Stimulated activated CD8-positive, alpha-beta memory T cell treated with anti-CD3 and anti-CD28 coated beads, Interleukin-15, amount 100 ng/mL, for 24 hours (primary cell): ENCODE measurements around the gene MBP.

Source experiments
- DNase-seq: peaks from one replicate; pipeline ENCODE4 v3.0.0-alpha.2; 2020; ENCODE audit warnings: low read depth

MBP gene

DNA sequence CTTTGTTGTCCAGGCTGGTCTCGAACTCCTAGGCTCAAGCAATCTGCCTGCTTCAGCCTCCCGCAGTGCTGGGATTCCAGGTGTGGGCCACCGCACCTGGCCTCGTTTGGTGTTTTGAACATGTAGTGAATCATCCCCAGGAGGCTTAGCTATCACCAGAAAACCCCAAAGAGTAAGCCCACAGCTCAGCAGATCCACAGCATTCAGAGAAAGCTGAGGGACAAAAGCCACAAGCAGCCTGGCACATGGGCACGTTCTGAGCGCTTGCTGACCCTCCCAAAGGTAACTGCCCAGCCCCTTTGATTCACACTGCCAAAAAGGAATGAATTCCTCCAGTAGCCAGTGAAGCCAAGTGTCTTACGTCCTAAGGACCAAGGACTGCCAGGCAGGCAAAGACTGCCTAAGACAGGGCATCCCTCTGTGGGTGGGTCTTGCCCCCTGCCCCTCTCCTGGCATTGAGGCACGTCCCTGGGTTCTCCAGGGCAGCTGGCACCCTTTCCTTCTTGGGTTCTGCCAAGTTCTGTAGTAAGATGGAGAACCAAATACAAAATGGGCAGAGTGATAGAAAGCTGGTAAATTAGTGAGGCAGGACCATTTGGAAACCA, 31.7 kb downstream of the MBP start:
- DNase-seq: no peak

DNA sequence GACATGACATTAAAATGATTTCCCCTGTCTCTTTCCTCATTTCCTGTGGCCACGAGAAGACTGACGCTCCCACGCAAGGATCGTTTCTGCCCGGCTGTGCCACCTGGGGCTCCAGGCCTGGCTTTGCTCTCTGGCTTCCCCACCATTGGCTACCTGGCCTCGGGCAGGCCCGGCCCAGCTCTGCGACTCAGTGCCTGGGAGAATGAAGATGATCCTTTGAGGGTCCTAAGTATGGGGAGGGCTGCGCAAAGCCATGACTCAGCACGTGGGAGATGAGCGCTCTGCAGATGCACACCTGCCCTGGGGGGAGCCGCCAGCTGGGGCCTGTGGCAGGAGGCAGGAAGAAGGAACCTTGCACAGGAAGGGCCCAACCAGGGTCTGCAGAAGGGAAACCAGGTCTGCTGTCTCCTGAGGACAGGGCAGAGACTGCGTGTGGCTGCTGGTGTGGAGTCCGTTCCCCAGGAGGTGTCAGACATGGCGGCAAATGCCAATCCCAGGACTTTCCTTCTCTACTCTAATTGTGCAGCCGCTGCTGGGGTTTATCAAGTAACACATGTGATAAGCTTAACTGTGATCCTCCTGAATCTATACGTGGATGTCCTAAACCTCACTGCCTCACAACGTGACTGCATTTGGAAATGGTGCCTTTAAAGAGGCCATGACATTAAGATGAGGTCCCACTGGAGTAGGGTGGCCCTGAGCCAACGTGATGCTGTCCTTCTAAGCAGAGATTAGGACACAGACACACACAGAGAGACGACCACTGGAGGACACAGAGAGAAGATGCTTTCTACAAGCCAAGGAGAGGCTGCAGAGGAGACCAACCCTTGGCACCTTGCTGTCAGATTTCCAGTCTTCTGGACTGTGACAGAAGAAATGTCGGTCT, 32.9 kb downstream of the MBP start:
- no peak for DNase-seq

DNA sequence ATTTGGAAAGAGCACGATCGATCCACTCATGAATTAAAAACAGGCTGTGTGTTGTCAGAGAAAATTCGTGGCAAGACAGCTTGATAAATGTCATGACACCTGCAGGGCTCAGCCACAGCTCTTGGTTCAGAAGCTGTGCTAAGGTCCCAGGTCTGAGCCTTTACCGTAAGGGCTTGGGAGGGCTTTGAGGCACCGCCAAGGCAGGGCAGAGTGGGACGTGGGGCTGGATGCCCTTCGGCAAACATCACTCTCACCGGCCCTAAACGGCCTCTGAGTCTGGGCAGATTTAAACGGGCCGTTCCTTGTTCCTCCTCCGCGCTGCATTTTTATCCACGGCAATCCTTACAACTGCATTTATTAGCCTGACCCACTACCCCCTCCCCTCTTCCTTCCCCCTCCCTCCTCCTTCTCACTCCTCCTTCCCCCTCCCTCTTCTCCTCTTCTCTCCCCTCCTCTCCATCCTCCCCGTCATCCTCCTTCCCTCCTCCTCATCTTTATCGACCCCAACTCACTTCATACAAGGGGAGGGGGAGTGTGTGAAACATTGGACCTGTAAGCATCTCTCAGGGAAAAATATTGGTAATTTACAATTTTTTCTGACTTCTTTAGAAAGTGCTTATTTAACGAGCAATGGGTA, 33.9 kb downstream of the MBP start:
- no peak for DNase-seq

DNA sequence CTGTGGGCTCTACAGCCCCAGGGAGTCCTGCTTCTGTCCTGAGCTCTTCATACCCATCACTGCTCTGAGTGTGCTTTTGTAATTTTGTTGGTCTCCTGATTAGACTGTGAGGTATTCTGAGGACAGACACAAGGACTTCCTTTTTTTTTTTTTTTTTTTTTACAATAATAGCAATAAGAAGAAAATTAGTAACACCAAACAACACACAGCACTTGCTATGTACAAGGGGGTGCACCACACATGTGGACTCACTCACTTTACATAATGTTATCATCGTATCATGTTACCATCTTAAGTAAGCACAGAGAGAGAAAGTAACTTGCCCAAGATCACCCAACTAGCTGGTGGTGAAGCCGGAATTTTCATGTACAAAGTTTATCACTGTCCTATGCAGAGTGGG, 34.6 kb downstream of the MBP start:
- no peak for DNase-seq

DNA sequence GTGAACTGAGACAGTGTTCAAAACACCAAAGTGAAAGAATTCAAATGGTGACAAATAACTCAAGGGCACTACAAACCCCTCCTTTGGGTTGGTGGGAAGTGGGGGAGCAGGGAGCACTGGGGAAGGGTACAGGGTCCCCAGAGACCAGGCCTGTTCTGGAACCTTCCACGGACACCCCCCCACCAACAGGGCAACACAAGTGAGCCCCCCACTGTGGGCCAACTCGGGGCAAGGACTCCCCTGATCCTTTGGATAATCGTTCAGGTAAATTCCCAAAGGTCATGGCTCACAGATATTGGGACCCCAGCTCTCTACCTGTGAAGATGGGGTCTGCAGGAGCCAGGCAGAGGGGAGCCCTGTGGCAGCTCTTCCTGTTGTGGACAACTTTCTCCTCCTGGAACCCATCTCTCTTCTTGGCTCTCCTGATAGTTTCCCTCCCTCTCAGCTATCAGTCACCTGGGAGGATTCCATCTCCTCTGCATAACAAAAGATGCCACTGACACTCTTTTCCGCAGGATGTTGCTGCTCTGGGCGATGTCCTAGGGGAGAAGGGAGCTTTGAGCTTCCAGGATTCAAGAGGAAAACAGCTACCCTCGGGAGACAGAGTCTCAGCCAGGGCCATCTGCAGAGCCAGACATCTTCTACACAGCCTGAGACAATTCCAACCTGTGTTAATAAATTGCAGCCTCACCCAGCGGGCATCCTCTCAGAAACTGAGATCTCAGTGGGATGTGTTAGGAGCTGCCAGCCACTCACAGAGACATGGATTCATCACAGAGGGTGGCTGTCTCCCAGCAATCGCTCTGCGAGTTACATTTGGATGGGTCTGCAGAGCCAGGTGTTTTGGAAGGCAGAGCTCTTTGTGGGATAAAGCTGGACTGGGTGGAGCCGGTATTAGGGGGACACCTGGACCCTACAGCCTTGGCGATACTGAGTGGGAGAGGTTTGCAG, 35.4 kb downstream of the MBP start:
- no peak for DNase-seq

DNA sequence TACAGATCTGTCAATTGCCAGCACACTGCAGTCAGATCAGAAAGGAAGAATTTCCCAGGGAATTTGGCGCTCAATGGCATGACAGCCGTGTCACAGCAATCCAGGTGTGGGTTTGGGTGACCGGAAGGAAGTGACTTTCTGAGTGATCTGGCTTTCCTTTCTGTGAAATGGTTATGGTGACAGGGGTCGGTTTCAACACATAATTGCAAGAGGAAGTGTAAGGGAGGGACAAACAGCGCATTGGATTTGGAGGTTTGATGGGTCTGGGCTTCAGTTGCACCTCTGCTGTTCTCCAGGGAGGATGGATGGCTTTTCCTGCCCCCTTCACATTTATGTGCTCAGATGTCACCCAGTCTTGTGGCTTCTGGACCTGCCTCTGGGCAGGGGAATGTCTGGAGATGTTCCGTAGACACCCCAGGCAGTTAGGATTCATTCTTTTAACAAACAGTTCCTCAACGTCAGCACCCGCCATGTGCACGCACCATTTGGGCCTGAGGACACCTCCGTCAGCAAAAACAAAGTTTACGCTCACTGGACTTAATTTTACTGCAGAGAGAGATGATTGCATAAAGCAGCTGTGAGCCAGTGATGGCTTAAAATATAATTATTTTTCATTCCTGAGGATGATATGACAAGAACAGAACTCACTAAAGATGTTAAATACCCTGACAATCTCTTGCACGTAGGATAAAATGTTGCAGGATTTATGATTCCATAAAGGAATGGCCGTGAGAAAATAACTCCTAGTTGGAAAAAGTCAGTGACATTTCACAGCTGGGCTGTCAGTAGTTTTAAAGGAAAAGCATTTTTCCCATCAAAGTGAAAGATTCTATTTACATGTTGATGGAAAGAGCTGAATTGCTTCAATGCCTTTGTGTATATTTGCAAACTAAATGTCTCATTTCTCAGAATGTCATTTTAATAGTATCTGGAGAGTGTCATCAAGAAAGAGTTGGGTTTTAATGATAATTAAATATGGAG, 36.9 kb downstream of the MBP start:
- DNase-seq: no peak

DNA sequence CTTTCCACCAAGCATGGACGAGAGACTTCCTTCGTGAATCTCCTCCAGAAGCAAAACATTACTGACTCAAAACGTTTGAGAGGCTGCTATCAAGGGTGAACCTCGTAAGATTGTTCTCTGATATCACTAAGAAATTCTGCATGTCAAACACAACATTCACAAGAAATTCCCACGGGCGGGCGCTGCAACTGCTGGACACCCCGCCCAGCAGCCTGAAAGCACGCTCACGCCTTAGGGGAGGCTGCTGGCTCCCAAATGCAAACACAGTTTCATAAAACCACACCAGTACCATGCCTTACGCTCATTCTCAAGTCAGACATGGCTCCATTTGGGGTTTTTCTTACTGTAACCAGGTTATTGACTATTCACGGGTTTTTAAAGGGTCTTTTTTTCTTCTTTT, 39.0 kb downstream of the MBP start:
- DNase-seq: no peak

DNA sequence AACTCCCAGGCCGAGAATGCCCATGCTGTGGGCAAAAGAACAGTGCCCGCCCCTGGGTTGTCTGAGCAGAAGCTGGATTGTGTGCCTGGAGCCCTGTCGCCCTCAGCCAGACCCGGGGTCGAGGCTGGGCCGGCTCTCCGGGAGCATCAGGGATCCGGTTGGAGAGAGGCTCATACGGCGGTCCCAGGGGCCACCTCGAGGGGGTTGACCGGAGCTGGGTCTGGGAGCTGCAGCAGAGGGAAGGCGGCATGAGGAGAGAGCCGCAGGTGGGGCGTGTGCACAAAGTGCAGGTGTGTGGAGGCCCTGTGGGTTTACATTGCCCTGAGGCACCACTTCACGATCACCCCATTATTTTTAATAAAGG, 39.5 kb downstream of the MBP start:
- no peak for DNase-seq

DNA sequence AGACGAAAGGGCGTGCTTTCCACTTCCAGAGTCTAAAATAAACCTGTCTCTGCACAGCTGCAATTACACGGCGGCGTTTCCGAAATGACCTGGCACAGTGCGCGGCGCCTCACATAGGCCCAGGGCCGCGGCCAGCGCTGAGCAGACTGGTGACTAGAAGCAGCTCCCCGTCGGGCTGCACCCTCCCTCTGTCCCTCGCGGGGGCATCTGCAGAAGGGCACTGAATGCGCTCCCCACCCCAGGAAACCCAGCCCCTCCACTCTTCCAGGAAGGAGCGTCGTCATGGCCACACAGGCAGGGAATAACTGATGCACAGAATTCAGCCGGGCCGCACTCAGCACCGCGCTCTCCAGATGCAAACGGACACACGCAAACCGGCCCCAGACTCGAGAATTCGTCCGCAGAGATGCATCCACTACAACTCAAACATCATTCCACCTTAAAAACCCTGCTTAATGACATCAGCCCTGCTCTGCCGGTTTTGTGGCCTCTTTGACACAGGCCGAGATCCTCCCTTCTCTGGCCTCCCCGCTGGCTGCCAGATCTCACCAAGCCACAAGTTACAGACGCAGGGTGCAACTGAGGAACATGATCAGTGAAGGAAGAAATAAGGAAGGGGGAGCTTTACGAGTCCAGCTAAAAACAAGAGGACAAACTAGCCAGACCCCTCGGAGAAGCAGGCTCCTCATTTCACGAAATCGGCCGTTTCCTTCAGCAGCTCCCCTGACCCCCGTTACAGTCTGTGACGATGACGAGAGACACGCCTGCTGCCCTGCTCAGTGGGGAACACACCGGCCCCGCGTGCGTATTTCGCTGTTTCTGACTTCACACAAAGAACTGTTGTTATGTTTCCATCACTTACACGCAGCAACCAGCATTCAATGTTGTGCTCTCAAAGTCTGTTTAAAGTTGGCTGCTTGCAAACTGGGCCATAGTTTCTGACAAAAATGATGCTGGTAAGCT, 40.2 kb downstream of the MBP start:
- no peak for DNase-seq

DNA sequence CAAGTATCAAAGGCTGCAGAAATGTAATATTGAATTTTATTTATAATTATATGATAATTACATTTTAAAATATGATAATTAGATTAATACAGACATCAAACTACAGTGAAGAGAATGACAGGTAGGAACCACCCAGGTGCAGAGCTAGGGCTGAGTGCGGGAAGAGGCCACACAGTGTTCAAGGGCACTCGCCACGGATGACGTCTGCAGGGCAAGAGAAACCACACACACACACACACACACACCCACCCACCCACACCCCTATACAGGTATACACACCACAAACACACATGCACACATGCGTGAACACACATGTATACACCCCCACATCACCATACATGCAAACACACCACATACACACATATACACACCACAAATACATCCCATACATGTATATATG, 41.2 kb downstream of the MBP start:
- DNase-seq: no peak

DNA sequence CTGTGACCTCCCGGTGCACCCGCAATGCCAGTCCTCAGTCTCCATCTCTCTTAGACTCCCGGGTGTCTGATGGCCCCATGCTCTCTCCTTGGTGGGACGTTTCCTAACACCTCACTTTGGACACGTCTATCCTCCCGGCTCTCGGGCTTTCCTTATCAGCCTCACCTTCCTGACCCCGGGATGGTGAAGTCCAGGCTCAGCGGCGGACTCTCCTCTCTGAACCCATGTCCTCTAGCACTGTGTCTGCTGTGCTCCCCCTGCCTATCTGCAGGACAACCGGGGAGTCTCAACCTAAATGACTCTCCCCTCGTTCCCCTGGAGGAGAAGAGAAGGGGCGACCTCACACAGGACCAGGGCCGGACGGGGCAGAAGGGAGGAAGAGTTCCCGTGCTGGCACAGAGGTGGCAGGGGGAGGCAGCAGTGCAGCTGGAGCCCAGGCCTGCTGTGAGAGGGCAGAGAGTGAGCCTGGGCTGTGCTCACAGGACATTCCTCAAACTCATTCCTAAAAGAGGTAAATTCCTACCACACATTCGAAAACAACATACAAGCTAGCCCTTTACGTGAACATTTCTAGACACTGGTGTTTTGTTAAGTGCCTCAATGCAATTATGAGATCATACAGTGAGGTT, 41.9 kb downstream of the MBP start:
- DNase-seq: no peak

DNA sequence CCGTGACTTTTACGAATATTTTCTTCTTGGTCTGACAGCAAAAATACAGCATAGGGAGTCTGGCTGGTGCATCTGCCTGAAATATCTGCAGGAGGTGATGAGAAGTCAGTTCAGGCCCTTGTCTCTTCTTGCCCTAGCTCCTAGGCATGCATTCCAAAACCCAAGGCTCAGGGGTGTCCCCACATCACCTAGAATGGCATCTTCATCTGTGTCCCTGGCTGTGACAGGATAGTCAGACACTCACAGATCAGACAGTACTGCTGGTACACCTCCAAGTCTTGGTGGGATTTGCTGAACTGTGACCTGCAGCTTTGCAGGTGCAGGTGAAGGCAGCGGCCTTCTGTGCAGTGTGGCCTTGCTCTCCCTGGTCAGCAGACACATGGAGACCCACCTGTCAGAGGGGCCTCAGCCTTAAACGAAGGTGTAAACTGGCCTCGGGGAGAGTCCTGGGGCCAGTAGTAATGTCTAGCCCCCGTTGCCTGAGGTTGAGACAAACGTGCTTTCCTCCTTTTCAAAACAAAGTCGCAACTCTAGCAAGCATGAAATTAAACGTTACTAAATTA, 42.8 kb downstream of the MBP start:
- no peak for DNase-seq

DNA sequence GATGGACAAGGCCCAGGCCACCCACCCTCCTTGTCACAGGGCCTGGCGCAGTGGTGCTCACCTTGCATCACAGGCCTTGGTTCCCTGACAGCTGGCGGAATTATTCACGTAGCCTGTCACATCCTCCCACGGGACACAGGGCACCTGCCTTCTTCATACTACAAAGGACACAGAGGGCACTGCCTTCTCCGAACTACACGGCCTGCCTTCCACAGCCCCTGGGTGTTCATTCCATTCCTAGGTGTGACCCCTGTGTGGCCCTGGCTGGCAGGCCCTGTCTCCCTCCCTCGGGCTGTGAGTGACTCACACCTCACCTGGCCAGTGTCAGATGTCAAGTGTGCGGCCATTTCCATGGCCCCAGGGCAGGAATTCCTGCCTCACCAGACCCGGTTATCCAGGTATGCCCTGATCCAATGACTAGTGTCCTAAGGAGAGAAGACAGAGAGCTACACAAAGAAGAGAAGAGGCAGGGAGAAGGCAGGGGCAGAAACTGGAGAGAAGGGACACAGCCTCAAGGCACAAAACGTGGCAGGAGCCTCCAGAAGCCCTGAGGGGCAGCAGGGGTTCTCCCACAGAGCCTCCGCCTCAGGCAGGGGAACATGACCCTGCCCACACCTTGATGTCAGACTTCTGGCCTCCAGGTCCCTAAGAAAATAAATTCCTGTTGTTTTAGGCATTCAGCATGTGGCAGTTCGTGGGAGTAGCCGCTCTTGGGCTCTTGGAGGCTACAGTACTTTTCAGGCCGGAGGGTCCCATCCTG, 43.4 kb downstream of the MBP start:
- DNase-seq: no peak

DNA sequence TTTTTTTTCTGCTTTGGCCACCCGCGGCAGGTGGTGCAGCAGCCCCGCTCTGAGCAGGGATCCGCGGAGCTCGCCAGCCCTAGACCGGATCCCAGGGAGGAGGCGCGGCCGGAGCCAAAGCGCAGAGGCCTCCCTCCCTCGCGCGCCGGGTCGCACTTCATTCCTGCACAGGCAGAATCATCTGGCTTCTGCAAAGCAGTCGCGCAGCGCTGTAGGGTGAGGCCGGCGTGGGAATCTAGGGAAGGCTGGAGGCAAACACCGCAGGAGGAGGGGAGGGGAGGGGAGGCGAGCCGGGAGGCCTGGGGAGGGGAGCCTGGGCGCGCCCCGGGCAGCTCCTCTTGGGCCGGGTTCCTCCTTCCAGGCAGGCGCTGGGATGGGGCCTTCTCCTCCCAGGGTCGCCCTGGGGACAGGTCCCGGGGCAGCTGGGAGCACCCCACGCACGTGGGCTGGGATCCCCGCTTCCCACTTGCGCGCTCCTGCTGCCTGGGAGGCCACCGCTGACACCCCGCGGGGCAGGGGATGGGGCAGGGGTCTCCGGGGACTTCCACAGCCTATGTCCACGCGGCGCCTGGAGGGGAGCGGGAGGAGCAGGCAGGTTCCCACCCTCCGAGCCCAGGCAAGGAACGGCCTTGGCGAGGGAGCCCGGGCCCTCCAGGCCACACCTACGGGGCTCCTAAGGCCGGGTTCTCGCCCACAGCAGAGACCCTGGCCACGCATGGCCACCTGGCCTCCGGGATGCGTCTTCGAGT, 45.0 kb downstream of the MBP start:
- no peak for DNase-seq

DNA sequence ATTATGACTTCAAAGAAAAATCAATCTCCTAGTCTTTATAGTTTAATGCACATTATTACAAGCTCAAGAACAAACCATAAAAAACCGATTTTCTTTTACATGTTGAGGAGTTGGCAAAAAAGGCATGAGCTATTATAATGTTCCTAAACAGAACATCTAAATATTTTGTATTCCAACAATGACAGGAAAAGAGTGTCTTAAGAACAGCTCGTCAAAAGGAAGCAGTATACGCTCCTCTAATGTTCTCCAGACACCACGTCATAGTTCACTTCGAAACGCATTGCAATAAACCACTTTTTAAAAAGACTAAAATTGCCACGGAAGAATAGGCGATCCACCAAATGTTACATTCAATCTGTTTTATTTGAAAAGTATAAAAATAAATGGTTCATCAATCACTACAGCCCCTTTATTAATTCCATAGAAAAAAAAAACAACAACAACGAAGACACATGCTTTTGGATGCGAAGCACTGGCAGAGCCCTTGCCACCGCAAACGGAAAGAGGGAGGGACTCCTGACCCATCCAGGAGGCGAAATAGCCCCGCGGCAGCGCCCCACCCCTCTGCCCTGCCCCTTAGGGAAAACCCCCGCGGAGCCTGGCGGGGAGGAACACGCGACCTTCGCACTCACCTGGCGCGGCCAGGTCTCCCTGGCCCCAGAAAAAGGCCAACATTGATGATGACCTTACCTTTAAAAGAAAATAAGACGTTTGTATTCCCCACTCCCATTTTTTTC, 45.8 kb downstream of the MBP start:
- DNase-seq: no peak

DNA sequence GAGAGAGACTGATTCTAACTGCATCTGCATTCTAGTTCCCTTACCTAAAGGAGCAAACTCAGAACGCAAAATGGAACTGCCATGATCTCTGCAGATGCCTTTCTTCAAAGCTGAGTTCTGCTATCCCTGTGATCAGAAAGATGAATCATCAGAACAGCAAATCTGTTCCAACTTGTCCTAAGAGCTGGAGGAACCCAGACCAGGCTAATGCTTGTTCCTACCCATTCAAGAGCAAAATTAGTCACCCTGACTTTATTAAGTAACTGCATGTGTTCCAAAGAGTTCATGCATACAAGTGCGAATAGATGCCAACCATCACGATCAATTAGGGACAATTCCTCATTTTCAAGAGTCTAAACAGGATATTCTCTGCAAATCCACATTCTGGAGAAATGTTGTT, 46.5 kb downstream of the MBP start:
- no peak for DNase-seq

DNA sequence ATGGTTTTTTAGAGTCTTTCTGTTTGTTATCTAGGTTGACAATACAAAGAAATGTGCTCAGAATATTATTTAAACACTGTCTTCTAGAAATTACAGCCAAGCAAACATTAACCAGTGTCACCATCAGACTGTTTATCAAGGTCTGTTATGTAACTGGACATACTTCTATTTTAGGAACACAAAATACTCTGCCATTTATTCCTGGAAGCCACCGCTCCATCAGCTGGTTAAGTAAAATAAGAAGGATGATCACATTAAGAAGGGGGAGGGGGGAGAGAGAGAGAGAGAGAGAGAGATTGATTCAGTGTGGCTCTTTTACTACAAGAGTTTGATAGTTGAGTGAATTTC, 47.9 kb downstream of the MBP start:
- no peak for DNase-seq
